ENCODE measurements around the gene ST7.

ST7 gene

GRCh38 chr7:117086788-117087187 lies 133.5 kb downstream of the ST7 start:
- DNase-seq (ENCODE audit: low read depth, low spot score), result no peak
- no peaks in the 10 kb centered on the region for H3K27me3 ChIP-seq (ENCODE audit: insufficient read depth, insufficient read length)
- H3K9ac ChIP-seq (ENCODE audit: insufficient read length, low read depth), result no peak overlapping the region
- no peaks in the 10 kb centered on the region for H3K9me3 ChIP-seq (ENCODE audit: insufficient read depth, low read length)
- H3K36me3 ChIP-seq (ENCODE audit: insufficient read depth, insufficient read length, low read length), result no peaks in the 10 kb centered on the region
- no peaks in the 10 kb centered on the region for H3K4me1 ChIP-seq (ENCODE audit: insufficient read depth, insufficient read length)
- H3K4me3 ChIP-seq (ENCODE audit: insufficient read length, low read depth), result no peak overlapping the region
- TF ChIP-seq ZNF274 (IDR thresholded peaks at IDR 0.05; ENCODE audit: low read depth, low read length) (no peak), SUZ12 (IDR thresholded peaks at IDR 0.05; ENCODE audit: extremely low read depth, insufficient read depth, insufficient read length) (no peak), YY1 (IDR thresholded peaks at IDR 0.05; ENCODE audit: insufficient read depth, insufficient read length) (no peak)

- H3K4me1 ChIP-seq (ENCODE audit: insufficient read depth, insufficient read length), result no peaks in the 10 kb centered on the region
- no peaks in the 10 kb centered on the region for H3K9me3 ChIP-seq (ENCODE audit: insufficient read depth, low read length)
- no peak for TF ChIP-seq YY1 (IDR thresholded peaks at IDR 0.05; ENCODE audit: insufficient read depth, insufficient read length)
- TF ChIP-seq SUZ12 (IDR thresholded peaks at IDR 0.05; ENCODE audit: extremely low read depth, insufficient read depth, insufficient read length), result no peak
- no peak for TF ChIP-seq ZNF274 (IDR thresholded peaks at IDR 0.05; ENCODE audit: low read depth, low read length)
- H3K36me3 ChIP-seq (ENCODE audit: insufficient read depth, insufficient read length, low read length), result no peaks in the 10 kb centered on the region
- H3K4me3 ChIP-seq (ENCODE audit: insufficient read length, low read depth), result no peak overlapping the region
- DNase-seq (ENCODE audit: low read depth, low spot score), result no peak
- no peaks in the 10 kb centered on the region for H3K27me3 ChIP-seq (ENCODE audit: insufficient read depth, insufficient read length)
- no peak overlapping the region for H3K9ac ChIP-seq (ENCODE audit: insufficient read length, low read depth)
Measured at GRCh38 chr7:117087639-117088396, 134.5 kb downstream of the ST7 start.

GRCh38 chr7:117088623-117089194 lies 135.4 kb downstream of the ST7 start:
- no peak for TF ChIP-seq ZNF274 (IDR thresholded peaks at IDR 0.05; ENCODE audit: low read depth, low read length)
- TF ChIP-seq YY1 (IDR thresholded peaks at IDR 0.05; ENCODE audit: insufficient read depth, insufficient read length), result no peak
- no peak for TF ChIP-seq SUZ12 (IDR thresholded peaks at IDR 0.05; ENCODE audit: extremely low read depth, insufficient read depth, insufficient read length)
- no peak for DNase-seq (ENCODE audit: low read depth, low spot score)
- Histone ChIP-seq H3K4me3 (ENCODE audit: insufficient read length, low read depth) (no peak overlapping the region), H3K4me1 (ENCODE audit: insufficient read depth, insufficient read length) (no peaks in the 10 kb centered on the region), H3K9me3 (ENCODE audit: insufficient read depth, low read length) (no peaks in the 10 kb centered on the region), H3K27me3 (ENCODE audit: insufficient read depth, insufficient read length) (no peaks in the 10 kb centered on the region), H3K9ac (ENCODE audit: insufficient read length, low read depth) (no peak overlapping the region), H3K36me3 (ENCODE audit: insufficient read depth, insufficient read length, low read length) (no peaks in the 10 kb centered on the region)

- DNase-seq (ENCODE audit: low read depth, low spot score), result no peak
- Histone ChIP-seq H3K9me3 (ENCODE audit: insufficient read depth, low read length) (no peaks in the 10 kb centered on the region), H3K4me1 (ENCODE audit: insufficient read depth, insufficient read length) (no peaks in the 10 kb centered on the region), H3K9ac (ENCODE audit: insufficient read length, low read depth) (no peak overlapping the region), H3K27me3 (ENCODE audit: insufficient read depth, insufficient read length) (no peaks in the 10 kb centered on the region), H3K36me3 (ENCODE audit: insufficient read depth, insufficient read length, low read length) (no peaks in the 10 kb centered on the region), H3K4me3 (ENCODE audit: insufficient read length, low read depth) (no peak overlapping the region)
- TF ChIP-seq SUZ12 (IDR thresholded peaks at IDR 0.05; ENCODE audit: extremely low read depth, insufficient read depth, insufficient read length), result no peak
- no peak for TF ChIP-seq YY1 (IDR thresholded peaks at IDR 0.05; ENCODE audit: insufficient read depth, insufficient read length)
- no peak for TF ChIP-seq ZNF274 (IDR thresholded peaks at IDR 0.05; ENCODE audit: low read depth, low read length)
Measured at GRCh38 chr7:117090791-117091190, 137.5 kb downstream of the ST7 start.

- TF ChIP-seq ZNF274 (IDR thresholded peaks at IDR 0.05; ENCODE audit: low read depth, low read length) (no peak), YY1 (IDR thresholded peaks at IDR 0.05; ENCODE audit: insufficient read depth, insufficient read length) (no peak), SUZ12 (IDR thresholded peaks at IDR 0.05; ENCODE audit: extremely low read depth, insufficient read depth, insufficient read length) (no peak)
- DNase-seq (ENCODE audit: low read depth, low spot score), result no peak
- Histone ChIP-seq H3K9me3 (ENCODE audit: insufficient read depth, low read length) (no peaks in the 10 kb centered on the region), H3K36me3 (ENCODE audit: insufficient read depth, insufficient read length, low read length) (no peaks in the 10 kb centered on the region), H3K4me1 (ENCODE audit: insufficient read depth, insufficient read length) (no peaks in the 10 kb centered on the region), H3K4me3 (ENCODE audit: insufficient read length, low read depth) (no peak overlapping the region), H3K9ac (ENCODE audit: insufficient read length, low read depth) (no peak overlapping the region), H3K27me3 (ENCODE audit: insufficient read depth, insufficient read length) (no peaks in the 10 kb centered on the region)
Measured at GRCh38 chr7:117091721-117092120, 138.4 kb downstream of the ST7 start.

- Histone ChIP-seq H3K4me1 (ENCODE audit: insufficient read depth, insufficient read length) (no peaks in the 10 kb centered on the region), H3K4me3 (ENCODE audit: insufficient read length, low read depth) (no peak overlapping the region), H3K27me3 (ENCODE audit: insufficient read depth, insufficient read length) (no peaks in the 10 kb centered on the region), H3K9ac (ENCODE audit: insufficient read length, low read depth) (no peak overlapping the region), H3K9me3 (ENCODE audit: insufficient read depth, low read length) (no peaks in the 10 kb centered on the region), H3K36me3 (ENCODE audit: insufficient read depth, insufficient read length, low read length) (no peaks in the 10 kb centered on the region)
- TF ChIP-seq YY1 (IDR thresholded peaks at IDR 0.05; ENCODE audit: insufficient read depth, insufficient read length) (no peak), SUZ12 (IDR thresholded peaks at IDR 0.05; ENCODE audit: extremely low read depth, insufficient read depth, insufficient read length) (no peak), ZNF274 (IDR thresholded peaks at IDR 0.05; ENCODE audit: low read depth, low read length) (no peak)
- DNase-seq (ENCODE audit: low read depth, low spot score), result no peak
Measured at GRCh38 chr7:117092785-117093184, 139.5 kb downstream of the ST7 start.

- Histone ChIP-seq H3K36me3 (ENCODE audit: insufficient read depth, insufficient read length, low read length) (no peaks in the 10 kb centered on the region), H3K4me1 (ENCODE audit: insufficient read depth, insufficient read length) (no peaks in the 10 kb centered on the region), H3K4me3 (ENCODE audit: insufficient read length, low read depth) (no peak overlapping the region), H3K9ac (ENCODE audit: insufficient read length, low read depth) (no peak overlapping the region), H3K9me3 (ENCODE audit: insufficient read depth, low read length) (no peaks in the 10 kb centered on the region), H3K27me3 (ENCODE audit: insufficient read depth, insufficient read length) (no peaks in the 10 kb centered on the region)
- TF ChIP-seq ZNF274 (IDR thresholded peaks at IDR 0.05; ENCODE audit: low read depth, low read length), result no peak
- no peak for TF ChIP-seq SUZ12 (IDR thresholded peaks at IDR 0.05; ENCODE audit: extremely low read depth, insufficient read depth, insufficient read length)
- TF ChIP-seq YY1 (IDR thresholded peaks at IDR 0.05; ENCODE audit: insufficient read depth, insufficient read length), result no peak
- no peak for DNase-seq (ENCODE audit: low read depth, low spot score)
Measured at GRCh38 chr7:117094457-117094856, 141.2 kb downstream of the ST7 start.
